Activated naive CD4-positive, alpha-beta T cell treated with anti-CD3 and anti-CD28 coated beads for 36 hours (primary cell): Measurements from ENCODE around the gene SCMH1. TPM values are rescaled to one million over a fixed set of nuclear protein-coding genes. Genes with fewer than 3 reads are reported as not detected.

Source experiments
- CTCF ChIA-PET: fragments of 350-600 bp; sonication (Branson Sonifier 250); formaldehyde crosslinking; loops from one replicate; lab custom pipeline; 2021; ENCODE audit warnings: antibody characterized with exemption; lab: Charles Lee
- DNase-seq: peaks from one replicate; pipeline ENCODE4 v3.0.0-alpha.2; 2020
- H3K27ac Mint-ChIP-seq: one replicate; pipeline ENCODE4 v1.8.0; 2021; ENCODE audit warnings: mild to moderate bottlenecking, mixed read lengths
- H3K27me3 Mint-ChIP-seq: one replicate; pipeline ENCODE4 v1.8.0; 2021; ENCODE audit warnings: low read depth, mixed read lengths
- H3K36me3 Mint-ChIP-seq: one replicate; pipeline ENCODE4 v1.8.0; 2021; ENCODE audit warnings: low read depth, mixed read lengths
- H3K4me1 Mint-ChIP-seq: one replicate; pipeline ENCODE4 v1.8.0; 2021; ENCODE audit warnings: low read depth, mixed read lengths
- H3K4me3 Mint-ChIP-seq: one replicate; pipeline ENCODE4 v1.8.0; 2021; ENCODE audit warnings: mild to moderate bottlenecking, moderate library complexity, mixed read lengths
- H3K9me3 Mint-ChIP-seq: one replicate; pipeline ENCODE4 v1.8.0; 2021; ENCODE audit warnings: mixed read lengths
- intact Hi-C: fragments of 100-400 bp; cut with micrococcal nuclease; formaldehyde crosslinking; loops from one replicate; pipeline ENCODE4 v1.15.1; 2023
- total RNA-seq, 2 experiments: library from RNA; stranded (reverse); gene quantifications; one replicate each; pipeline ENCODE4 v1.2.3, GENCODE V29; 2021

The SCMH1 gene
- total RNA-seq, 2 experiments from 2014 or later = 17.8 to 20.7 TPM

DNA sequence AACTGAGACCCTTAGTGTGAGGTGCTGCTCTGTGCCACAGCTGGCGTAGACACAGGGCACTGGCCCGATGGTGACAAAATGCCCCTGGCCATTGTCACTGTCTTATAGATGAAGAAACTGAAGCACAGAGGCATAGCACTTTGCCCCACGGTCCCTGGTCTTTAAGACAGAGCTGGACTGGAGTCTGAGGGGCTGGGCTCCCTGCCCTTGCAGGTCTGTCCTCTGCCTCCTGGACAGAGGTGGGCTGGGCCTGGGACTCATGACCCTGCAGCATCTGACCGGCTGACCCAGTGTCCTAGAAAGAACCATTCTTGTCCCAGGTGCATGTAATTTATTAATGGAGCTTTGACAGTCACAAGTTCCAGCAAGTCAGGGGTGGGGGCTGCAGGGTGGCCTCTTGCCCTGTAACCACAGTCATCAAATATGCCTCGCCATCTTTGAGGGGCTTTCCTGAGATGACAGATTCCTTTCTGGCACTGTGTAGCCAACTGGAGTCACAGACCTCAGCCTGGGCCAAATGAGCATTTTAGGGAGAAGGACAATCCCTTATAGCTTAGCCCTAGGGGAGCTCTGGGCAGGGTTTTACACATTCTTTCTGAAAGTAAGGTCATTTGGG, 226.7 kb downstream of the SCMH1 start:
- intact Hi-C loops = no loop called here
- Mint-ChIP-seq H3K36me3 (peaks cover 39% of the 10 kb centered on the region), H3K9me3 (no peaks in the 10 kb centered on the region), H3K4me3 (no peak overlapping the region), H3K4me1 (peaks cover 9% of the 10 kb centered on the region), H3K27ac (no peak overlapping the region), H3K27me3 (no peaks in the 10 kb centered on the region)
- no peak for DNase-seq
- CTCF ChIA-PET = no interaction called here

DNA sequence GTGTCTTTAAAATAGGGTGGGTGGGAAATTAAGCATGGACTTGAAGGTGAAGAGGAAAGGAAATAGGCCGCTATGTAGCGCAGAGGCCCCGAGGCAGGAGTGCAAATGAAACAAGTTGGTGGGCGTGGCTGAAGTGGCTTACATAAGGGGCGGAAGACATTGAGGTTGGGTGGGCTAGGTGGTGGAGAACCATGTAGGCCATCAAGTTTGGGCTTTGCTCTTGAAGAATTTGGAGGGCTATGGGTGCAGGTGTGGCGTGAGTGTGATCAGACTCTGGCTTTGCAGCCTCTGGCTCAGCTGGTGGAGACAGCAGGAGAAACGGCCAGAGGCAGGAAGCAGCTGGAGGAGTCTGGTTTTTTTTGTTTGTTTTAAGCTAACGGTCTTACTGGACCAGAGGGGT, 227.2 kb downstream of the SCMH1 start:
- CTCF ChIA-PET = no interaction called here

DNA sequence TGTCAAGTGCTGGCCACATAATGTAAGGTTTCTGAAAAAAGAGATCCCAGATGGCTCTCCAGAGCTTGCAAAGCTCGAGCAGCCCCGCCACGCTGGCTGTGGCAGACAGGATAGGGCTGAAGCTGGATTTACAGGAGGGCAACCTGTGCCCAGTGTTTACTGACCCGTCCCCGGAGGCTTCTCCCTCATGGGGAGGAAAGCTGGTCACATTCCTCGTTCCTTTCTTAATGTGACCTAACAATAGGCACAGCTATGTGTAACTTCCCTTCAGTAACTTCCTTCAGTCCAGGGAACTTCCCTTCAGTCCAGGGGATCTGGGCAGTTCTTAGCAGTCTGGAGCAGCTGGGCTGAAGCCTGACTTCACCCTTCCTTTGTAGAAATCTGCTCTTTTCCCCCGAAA, 228.3 kb downstream of the SCMH1 start:
- no peaks in the 10 kb centered on the region for H3K9me3 Mint-ChIP-seq
- peaks cover 50% of the 10 kb centered on the region for H3K36me3 Mint-ChIP-seq
- no peak for DNase-seq
- H3K27me3 Mint-ChIP-seq = no peaks in the 10 kb centered on the region
- CTCF ChIA-PET = no interaction called here
- no peak overlapping the region for H3K27ac Mint-ChIP-seq
- no peak overlapping the region for H3K4me3 Mint-ChIP-seq
- intact Hi-C loops = no loop called here
- H3K4me1 Mint-ChIP-seq = peaks cover 9% of the 10 kb centered on the region

More for the DNA sequence above, 227.2 kb downstream of the SCMH1 start:
- no peak for DNase-seq
- Mint-ChIP-seq H3K27me3 (no peaks in the 10 kb centered on the region), H3K9me3 (no peaks in the 10 kb centered on the region), H3K4me1 (peaks cover 9% of the 10 kb centered on the region), H3K27ac (no peak overlapping the region), H3K36me3 (peaks cover 41% of the 10 kb centered on the region), H3K4me3 (no peak overlapping the region)
- intact Hi-C loops = no loop called here

DNA sequence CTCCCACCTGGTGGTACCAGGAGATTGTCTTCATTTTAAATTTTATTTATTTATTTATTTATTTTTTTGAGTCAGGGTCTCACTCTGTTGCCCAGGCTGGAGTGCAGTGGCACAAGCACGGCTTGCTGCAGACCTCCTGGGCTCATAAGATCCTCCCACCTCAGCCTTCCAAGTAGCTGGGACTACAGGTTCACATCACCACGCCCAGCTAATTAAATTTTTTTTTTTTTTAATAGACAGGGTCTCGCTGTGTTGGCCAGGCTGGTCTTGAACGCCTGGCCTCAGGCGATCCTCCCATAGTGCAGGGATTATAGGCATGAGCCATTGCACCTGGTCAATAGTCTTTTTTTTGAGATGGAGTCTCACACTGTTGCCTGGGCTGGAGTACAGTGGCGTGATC, 229.1 kb downstream of the SCMH1 start:
- CTCF ChIA-PET = interaction anchor here (0.6 kb wide), 1 partner anchor 26 kb away, joined by 3 read pairs; no protein-coding TSS in a partner anchor
- peaks cover 58% of the 10 kb centered on the region for H3K36me3 Mint-ChIP-seq

DNA sequence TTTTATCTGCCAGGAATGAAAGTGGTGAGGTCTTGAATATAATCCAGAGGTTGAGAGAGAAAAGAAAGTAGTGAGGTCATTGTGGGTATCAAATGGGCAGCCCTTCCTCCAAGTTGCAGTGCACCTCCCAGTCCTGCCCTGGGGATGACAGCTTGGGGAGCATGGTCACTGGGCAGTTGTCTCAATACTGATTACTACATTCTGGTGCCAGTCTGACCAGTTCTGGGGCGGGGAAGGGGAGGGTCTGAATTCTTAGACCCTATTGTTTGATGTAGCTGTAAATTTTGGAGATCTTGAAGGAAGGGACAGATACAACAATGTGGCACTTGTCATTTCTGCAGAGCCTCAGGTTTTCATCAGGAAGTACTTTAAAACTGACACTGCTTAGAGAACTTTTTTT, 231.8 kb downstream of the SCMH1 start:
- Mint-ChIP-seq H3K27ac (no peak overlapping the region), H3K9me3 (no peaks in the 10 kb centered on the region), H3K36me3 (peaks cover 71% of the 10 kb centered on the region), H3K4me3 (no peak overlapping the region), H3K27me3 (no peaks in the 10 kb centered on the region), H3K4me1 (peaks cover 9% of the 10 kb centered on the region)
- no peak for DNase-seq
- CTCF ChIA-PET = interaction anchor here (0.6 kb wide), 1 partner anchor 42 kb away, joined by 3 read pairs; no protein-coding TSS in a partner anchor
- intact Hi-C loops = no loop called here

More for the DNA sequence above, 229.1 kb downstream of the SCMH1 start:
- H3K27me3 Mint-ChIP-seq = no peaks in the 10 kb centered on the region
- intact Hi-C loops = no loop called here
- H3K4me1 Mint-ChIP-seq = peaks cover 9% of the 10 kb centered on the region
- DNase-seq = no peak
- no peak overlapping the region for H3K4me3 Mint-ChIP-seq
- H3K9me3 Mint-ChIP-seq = no peaks in the 10 kb centered on the region
- no peak overlapping the region for H3K27ac Mint-ChIP-seq

DNA sequence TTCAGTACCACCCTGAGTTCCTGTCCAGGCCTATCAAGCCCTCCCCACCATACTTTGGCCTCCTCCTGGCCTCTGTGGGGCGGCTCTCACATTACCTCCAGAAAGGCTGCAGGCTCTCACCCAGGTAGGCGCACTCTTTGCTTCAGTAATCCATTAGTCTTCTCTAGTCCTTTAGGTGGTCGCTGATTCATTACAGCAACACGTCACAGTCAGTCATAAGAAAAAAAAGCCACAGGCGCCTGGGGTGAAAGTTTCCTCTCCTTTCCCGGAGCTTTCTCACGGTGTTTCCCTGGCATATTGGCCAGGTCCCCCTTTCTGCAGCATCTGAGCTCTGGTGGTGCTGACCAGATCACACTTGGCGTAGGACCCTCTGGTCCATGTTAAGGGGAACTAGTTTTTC, 232.6 kb downstream of the SCMH1 start:
- Mint-ChIP-seq H3K27me3 (no peaks in the 10 kb centered on the region), H3K4me3 (no peak overlapping the region), H3K36me3 (peaks cover 69% of the 10 kb centered on the region), H3K27ac (no peak overlapping the region), H3K9me3 (no peaks in the 10 kb centered on the region), H3K4me1 (peaks cover 7% of the 10 kb centered on the region)
- intact Hi-C loops = no loop called here
- no peak for DNase-seq
- CTCF ChIA-PET = no interaction called here

DNA sequence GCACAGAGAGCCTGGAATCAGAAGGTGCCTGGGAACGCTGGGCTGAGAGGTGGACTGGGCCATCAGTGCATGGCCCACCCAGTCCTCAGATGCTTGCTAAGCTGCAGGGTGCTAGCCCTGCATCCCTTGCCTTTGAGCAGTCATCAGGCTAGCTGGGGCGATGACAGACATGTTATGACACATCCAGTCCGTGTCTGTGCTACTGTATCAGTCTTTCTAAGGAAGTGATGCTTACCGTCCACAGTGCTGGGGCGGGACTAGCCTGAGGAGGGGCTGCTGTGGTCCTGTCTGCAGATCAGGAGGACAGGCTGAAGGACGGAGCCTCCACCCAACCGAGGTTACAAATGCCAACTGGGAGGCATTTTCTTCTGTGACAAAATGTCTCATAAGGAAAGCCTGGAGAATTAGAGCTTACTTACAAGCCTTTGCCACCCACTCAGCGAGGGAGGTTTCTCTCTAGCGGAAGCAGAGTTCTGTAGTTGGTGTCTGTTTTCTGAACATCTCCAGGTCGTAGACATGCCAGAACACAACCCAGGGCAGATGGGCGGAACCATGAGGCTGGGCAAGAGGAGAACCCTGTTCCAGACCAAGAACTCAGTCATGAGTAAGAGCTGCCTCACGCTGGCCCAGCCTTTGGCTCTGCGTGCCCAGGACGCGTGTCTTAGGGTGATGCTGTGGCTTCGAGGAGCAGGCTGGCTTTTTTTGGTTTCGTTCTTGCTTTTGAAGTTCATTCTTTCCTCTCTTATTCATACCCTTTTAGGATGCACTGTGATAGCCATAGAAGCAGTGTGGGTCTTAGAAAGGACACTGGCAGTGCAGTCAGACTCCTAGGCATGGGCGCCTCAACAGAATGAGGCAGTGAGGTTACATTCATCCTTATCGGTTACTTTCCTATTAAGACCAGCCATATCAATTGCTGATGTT, 234.9 kb downstream of the SCMH1 start:
- Mint-ChIP-seq H3K36me3 (peaks cover 69% of the 10 kb centered on the region), H3K4me3 (no peak overlapping the region)
- CTCF ChIA-PET = no interaction called here

DNA sequence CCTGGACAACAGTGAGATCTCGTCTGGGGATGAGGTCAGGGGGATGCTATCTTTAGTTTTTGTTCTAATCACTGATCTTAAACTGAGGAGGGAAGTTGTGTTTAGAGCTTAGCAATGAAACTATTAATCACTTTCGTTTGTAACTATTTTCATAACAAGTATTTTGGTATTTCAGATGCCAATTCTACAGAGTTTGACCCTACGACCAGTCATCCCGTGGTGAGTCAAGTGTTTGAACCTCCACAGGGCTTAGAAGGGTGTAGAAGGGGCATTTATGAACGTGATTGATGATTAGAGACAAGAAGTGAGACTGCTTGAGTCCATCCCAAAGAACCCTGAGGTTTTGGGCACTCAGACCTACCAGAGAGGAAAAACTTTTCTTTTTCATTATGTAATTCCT, 236.2 kb downstream of the SCMH1 start:
- Mint-ChIP-seq H3K4me1 (peaks cover 26% of the 10 kb centered on the region), H3K36me3 (peaks cover 69% of the 10 kb centered on the region), H3K27ac (no peak overlapping the region), H3K4me3 (no peak overlapping the region), H3K9me3 (no peaks in the 10 kb centered on the region), H3K27me3 (no peaks in the 10 kb centered on the region)
- DNase-seq = no peak
- CTCF ChIA-PET = no interaction called here
- intact Hi-C loops = no loop called here

More for the DNA sequence above, 234.9 kb downstream of the SCMH1 start:
- H3K4me1 Mint-ChIP-seq = peaks cover 18% of the 10 kb centered on the region
- no peaks in the 10 kb centered on the region for H3K27me3 Mint-ChIP-seq
- no peak overlapping the region for H3K27ac Mint-ChIP-seq
- H3K9me3 Mint-ChIP-seq = no peaks in the 10 kb centered on the region
- intact Hi-C loops = no loop called here
- peak; percentile 18 for DNase-seq

DNA sequence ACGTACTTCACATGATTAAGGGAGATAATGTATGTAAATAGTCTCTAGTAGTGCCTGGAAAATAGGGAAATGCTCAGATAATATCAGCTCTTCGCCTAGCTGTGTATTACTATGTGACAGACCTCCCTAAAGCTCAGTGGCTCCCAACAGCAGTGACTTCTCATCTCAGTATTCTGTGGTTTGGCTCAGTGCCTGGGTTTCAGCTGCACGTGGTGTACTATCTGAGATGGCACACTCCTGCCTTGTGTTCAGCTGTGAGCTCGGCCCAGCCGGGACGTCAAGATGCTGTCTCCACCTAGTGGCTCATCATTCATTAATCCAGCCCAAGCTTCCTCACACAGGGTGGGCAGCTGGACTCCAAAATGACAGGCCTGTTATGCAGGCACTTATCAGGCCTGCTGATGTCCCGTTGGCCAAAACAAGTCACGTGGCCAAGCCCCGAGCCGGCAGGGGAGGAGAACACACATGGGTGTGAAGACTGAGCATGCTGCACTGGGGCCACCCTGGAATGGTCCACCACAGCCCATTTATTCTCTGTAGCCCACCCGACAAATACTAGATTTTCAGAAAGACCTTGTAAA, 238.4 kb downstream of the SCMH1 start:
- no peaks in the 10 kb centered on the region for H3K9me3 Mint-ChIP-seq
- no peak overlapping the region for H3K4me3 Mint-ChIP-seq
- peak; percentile 98 for DNase-seq
- H3K36me3 Mint-ChIP-seq = peaks cover 62% of the 10 kb centered on the region
- H3K4me1 Mint-ChIP-seq = peaks cover 38% of the 10 kb centered on the region
- H3K27ac Mint-ChIP-seq = no peak overlapping the region
- intact Hi-C loops = loop anchor here (1.0 kb wide), 5 partner anchors 19 to 239 kb away; partner anchors contain the start of genes CITED4, CTPS1 and SCMH1
- H3K27me3 Mint-ChIP-seq = no peaks in the 10 kb centered on the region
- CTCF ChIA-PET = interaction anchor here (0.8 to 1.4 kb wide), 6 partner anchors 20 to 312 kb away, joined by 3 to 22 read pairs (median 3); partner anchors contain the start of gene NFYC

DNA sequence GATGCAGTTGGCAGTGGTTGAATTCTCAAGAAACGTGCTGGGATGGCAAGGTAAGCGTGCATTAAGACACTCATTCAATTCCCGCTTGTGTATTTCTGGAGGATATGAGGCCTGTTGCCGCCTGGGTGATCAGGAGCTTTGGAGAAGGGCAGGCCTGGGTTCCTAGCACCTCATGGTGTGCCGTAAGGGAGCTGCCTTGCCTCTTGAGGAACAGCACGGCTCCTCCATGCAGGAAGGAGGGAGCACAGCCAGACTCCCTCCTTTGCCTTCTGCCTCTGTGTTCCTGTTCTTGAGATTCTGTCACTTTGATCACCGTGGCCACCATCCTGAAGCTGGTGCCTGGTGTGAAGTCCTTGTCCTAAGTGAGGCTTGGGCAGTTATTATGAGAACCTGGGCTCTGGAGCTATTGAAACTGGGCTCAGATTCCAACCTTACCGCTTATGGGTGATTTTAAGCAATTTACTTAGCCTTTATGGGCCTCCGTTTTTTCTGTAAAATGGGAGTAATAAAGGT, 238.9 kb downstream of the SCMH1 start:
- H3K27me3 Mint-ChIP-seq = no peaks in the 10 kb centered on the region
- H3K27ac Mint-ChIP-seq = no peak overlapping the region
- H3K36me3 Mint-ChIP-seq = peaks cover 61% of the 10 kb centered on the region
- CTCF ChIA-PET = interaction anchor here (0.8 to 1.4 kb wide), 6 partner anchors 19 to 312 kb away, joined by 3 to 22 read pairs (median 3); partner anchors contain the start of gene NFYC
- DNase-seq = no peak
- H3K9me3 Mint-ChIP-seq = no peaks in the 10 kb centered on the region
- no peak overlapping the region for H3K4me3 Mint-ChIP-seq
- H3K4me1 Mint-ChIP-seq = peaks cover 38% of the 10 kb centered on the region
- intact Hi-C loops = loop anchor here (1.0 kb wide), 5 partner anchors 19 to 239 kb away; partner anchors contain the start of genes CITED4, CTPS1 and SCMH1

DNA sequence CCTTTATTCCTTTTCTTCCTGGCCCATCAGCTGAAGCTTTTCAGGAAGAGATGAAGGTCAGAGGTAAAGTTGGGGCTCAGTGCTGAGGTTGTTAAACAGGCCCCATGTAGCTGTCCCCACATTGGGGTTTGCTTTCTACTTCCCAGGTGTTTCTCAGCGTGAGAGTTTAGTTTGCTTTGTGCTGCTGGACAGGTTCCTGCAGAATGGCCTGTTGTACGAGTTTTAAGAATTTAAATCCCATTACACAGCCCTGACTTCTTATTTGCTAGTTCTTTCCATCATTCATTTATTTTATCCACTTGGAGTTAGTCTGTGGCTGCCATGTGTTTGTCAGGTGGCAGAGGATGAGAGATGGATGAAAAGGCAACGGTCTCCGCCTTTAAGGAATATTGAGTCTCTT, 243.4 kb downstream of the SCMH1 start:
- no peak overlapping the region for H3K4me3 Mint-ChIP-seq
- intact Hi-C loops = no loop called here
- DNase-seq = no peak
- H3K4me1 Mint-ChIP-seq = peaks cover 35% of the 10 kb centered on the region
- CTCF ChIA-PET = no interaction called here
- H3K27me3 Mint-ChIP-seq = no peaks in the 10 kb centered on the region
- H3K9me3 Mint-ChIP-seq = no peaks in the 10 kb centered on the region
- peaks cover 64% of the 10 kb centered on the region for H3K36me3 Mint-ChIP-seq
- H3K27ac Mint-ChIP-seq = no peak overlapping the region

DNA sequence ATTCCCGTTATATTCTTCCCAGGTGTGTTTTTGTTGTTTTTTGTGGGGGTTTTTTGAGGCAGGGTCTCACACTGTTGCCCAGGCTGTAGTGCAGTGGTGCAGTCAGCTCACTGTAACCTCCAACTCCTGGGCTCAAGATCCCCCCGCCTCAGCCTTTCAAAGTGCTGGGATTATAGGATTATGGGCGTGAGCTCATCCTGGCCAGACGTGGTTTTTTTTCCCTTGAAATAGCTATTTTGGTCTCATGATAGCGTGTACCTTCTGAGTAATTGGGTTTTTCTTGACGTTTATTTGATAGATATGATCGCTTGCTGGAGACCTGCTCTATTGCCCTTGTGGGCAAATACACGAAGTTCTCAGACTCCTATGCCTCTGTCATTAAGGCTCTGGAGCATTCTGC, 245.0 kb downstream of the SCMH1 start:
- CTCF ChIA-PET = interaction anchor here (0.6 kb wide), 1 partner anchor 266 kb away, joined by 6 read pairs; no protein-coding TSS in a partner anchor
- no peaks in the 10 kb centered on the region for H3K9me3 Mint-ChIP-seq

More for the DNA sequence above, 245.0 kb downstream of the SCMH1 start:
- peaks cover 20% of the 10 kb centered on the region for H3K4me1 Mint-ChIP-seq
- H3K36me3 Mint-ChIP-seq = peaks cover 67% of the 10 kb centered on the region
- H3K27me3 Mint-ChIP-seq = no peaks in the 10 kb centered on the region
- DNase-seq = no peak
- no peak overlapping the region for H3K27ac Mint-ChIP-seq
- intact Hi-C loops = no loop called here
- no peak overlapping the region for H3K4me3 Mint-ChIP-seq
